Neural crest cell (in vitro differentiated cells): ENCODE results near the gene PTPRM. TPM values are rescaled to one million over a fixed set of nuclear protein-coding genes. Genes with fewer than 3 reads are reported as not detected.
"Not testable (repeated sequence)": the region's sequence is repeated elsewhere in the genome, so short reads cannot be mapped to it uniquely, and the experiment has no call there.

ENCODE experiments used
- DNase-seq: peaks from one replicate; pipeline ENCODE4 v3.0.0; 2021; ENCODE audit warnings: low read depth, mixed read lengths, low spot score
- H3K27ac Mint-ChIP-seq: one replicate; pipeline ENCODE4 v1.8.0; 2021; ENCODE audit warnings: mild to moderate bottlenecking, mixed read lengths; ENCODE audit not compliant: unreplicated experiment
- H3K27me3 Mint-ChIP-seq: 2 replicates; pipeline ENCODE4 v1.8.0; 2021; ENCODE audit warnings: low read depth, mild to moderate bottlenecking, mixed read lengths
- H3K36me3 Mint-ChIP-seq: 2 replicates; pipeline ENCODE4 v1.8.0; 2021; ENCODE audit warnings: low read depth, mild to moderate bottlenecking, mixed read lengths
- H3K4me1 Mint-ChIP-seq: 2 replicates; pipeline ENCODE4 v1.8.0; 2021; ENCODE audit warnings: mixed read lengths
- H3K4me3 Mint-ChIP-seq: one replicate; pipeline ENCODE4 v1.8.0; 2021; ENCODE audit warnings: mild to moderate bottlenecking, mixed read lengths
- H3K9me3 Mint-ChIP-seq: 2 replicates; pipeline ENCODE4 v1.8.0; 2021; ENCODE audit warnings: mixed read lengths
- CTCF ChIP-seq: fragments of 200-600 bp; sonication (generic); conservative IDR thresholded peaks from 2 replicates; pipeline ENCODE4 v1.5.0; 2021; ENCODE audit warnings: antibody characterized with exemption, mild to moderate bottlenecking
- total RNA-seq: library from RNA; stranded (reverse); gene quantifications from 2 replicates; pipeline ENCODE4 v1.2.1, GENCODE V29; 2021

PTPRM gene
- total RNA-seq, 1 donor from 2014 or later: 7.7 TPM

- no peak for TF ChIP-seq CTCF
- no peak overlapping the region for H3K4me3 Mint-ChIP-seq
- no peaks in the 10 kb centered on the region for H3K36me3 Mint-ChIP-seq
- H3K9me3 Mint-ChIP-seq: peaks cover 3% of the 10 kb centered on the region
- no peak overlapping the region for H3K27ac Mint-ChIP-seq
- H3K27me3 Mint-ChIP-seq: no peaks in the 10 kb centered on the region
- no peaks in the 10 kb centered on the region for H3K4me1 Mint-ChIP-seq
- DNase-seq: no peak
Measured at GRCh38 chr18:7729868-7730267, 162.8 kb downstream of the PTPRM start.

GRCh38 chr18:7730682-7731081, 163.6 kb downstream of the PTPRM start:
- Mint-ChIP-seq H3K4me3 (no peak overlapping the region), H3K9me3 (peaks cover 3% of the 10 kb centered on the region), H3K4me1 (no peaks in the 10 kb centered on the region), H3K36me3 (no peaks in the 10 kb centered on the region), H3K27ac (no peak overlapping the region), H3K27me3 (no peaks in the 10 kb centered on the region)
- no peak for DNase-seq
- no peak for TF ChIP-seq CTCF

- H3K36me3 Mint-ChIP-seq: no peaks in the 10 kb centered on the region
- H3K4me1 Mint-ChIP-seq: no peaks in the 10 kb centered on the region
- no peak overlapping the region for H3K27ac Mint-ChIP-seq
- no peak for DNase-seq
- no peak for TF ChIP-seq CTCF
- H3K27me3 Mint-ChIP-seq: no peaks in the 10 kb centered on the region
- H3K9me3 Mint-ChIP-seq: peaks cover 3% of the 10 kb centered on the region
- no peak overlapping the region for H3K4me3 Mint-ChIP-seq
Measured at GRCh38 chr18:7733642-7734041, 166.5 kb downstream of the PTPRM start.

GRCh38 chr18:7735196-7735595, 168.1 kb downstream of the PTPRM start:
- no peak overlapping the region for H3K27ac Mint-ChIP-seq
- peaks cover 3% of the 10 kb centered on the region for H3K9me3 Mint-ChIP-seq
- no peak for DNase-seq
- no peaks in the 10 kb centered on the region for H3K4me1 Mint-ChIP-seq
- peak; percentile 41 for TF ChIP-seq CTCF
- no peaks in the 10 kb centered on the region for H3K27me3 Mint-ChIP-seq
- H3K36me3 Mint-ChIP-seq: no peaks in the 10 kb centered on the region
- no peak overlapping the region for H3K4me3 Mint-ChIP-seq

GRCh38 chr18:7735626-7736175, 168.6 kb downstream of the PTPRM start:
- TF ChIP-seq CTCF: no peak
- H3K4me3 Mint-ChIP-seq: no peak overlapping the region
- H3K36me3 Mint-ChIP-seq: no peaks in the 10 kb centered on the region
- H3K27ac Mint-ChIP-seq: no peak overlapping the region
- H3K4me1 Mint-ChIP-seq: peaks cover 2% of the 10 kb centered on the region
- H3K27me3 Mint-ChIP-seq: no peaks in the 10 kb centered on the region
- H3K9me3 Mint-ChIP-seq: peaks cover 3% of the 10 kb centered on the region
- DNase-seq: no peak

- peaks cover 10% of the 10 kb centered on the region for H3K4me1 Mint-ChIP-seq
- not testable (repeated sequence) for H3K27me3 Mint-ChIP-seq, H3K27ac Mint-ChIP-seq, DNase-seq, H3K4me3 Mint-ChIP-seq, H3K36me3 Mint-ChIP-seq, H3K9me3 Mint-ChIP-seq
Measured at GRCh38 chr18:7736526-7736925, 169.4 kb downstream of the PTPRM start.
